Peyer's patch (tissue), 4 donors: ENCODE measurements around the gene EPS8L2. TPM values are rescaled to one million over a fixed set of nuclear protein-coding genes. Genes with fewer than 3 reads are reported as not detected.

Source experiments
- DNase-seq, 3 donors: peaks; one replicate each; pipeline ENCODE4 v3.0.0-alpha.2; 2017 to 2019
- H3K27ac ChIP-seq, 4 donors: fragments of 200-600 bp; sonication (generic); one replicate each; pipeline ENCODE4 v1.5.1; 2016 to 2019
- H3K27me3 ChIP-seq, 2 donors: fragments of 200-600 bp; sonication (generic); one replicate each; pipeline ENCODE4 v1.5.1; 2019
- H3K36me3 ChIP-seq, 3 donors: fragments of 200-600 bp; sonication (generic); one replicate each; pipeline ENCODE4 v1.5.1; 2016 to 2019
- H3K4me1 ChIP-seq, 4 donors: fragments of 200-600 bp; sonication (generic); one replicate each; pipeline ENCODE4 v1.5.1; 2016 to 2019
- H3K4me3 ChIP-seq, 4 donors: fragments of 200-600 bp; sonication (generic); 1 replicate in 3 of 4; 2 replicates in 1 of 4; pipeline ENCODE4 v1.5.1; 2016 to 2019; ENCODE audit warnings: mild to moderate bottlenecking in 1 of 4
- H3K9me3 ChIP-seq, 4 donors: fragments of 200-600 bp; sonication (generic); one replicate each; pipeline ENCODE4 v1.5.1; 2016 to 2019; ENCODE audit warnings: mild to moderate bottlenecking in 1 of 4
- POLR2A ChIP-seq, 2 donors: fragments of 450-650 bp; IDR thresholded peaks; one replicate each; pipeline ENCODE4 v1.5.1; 2017; ENCODE audit warnings: antibody characterized with exemption in 2 of 2, mild to moderate bottlenecking in 2 of 2, moderate library complexity in 2 of 2
- total RNA-seq, 4 donors: library from RNA; depleted of rRNA; stranded (reverse); fragments of >200 nt; gene quantifications; one replicate each; pipeline ENCODE4 v1.1.0, GENCODE V29; 2016
- TF ChIP-seq, protein P1 (sequence below), 6 experiments: fragments of 450-650 bp in 4 of 6; fragments of 200-600 bp in 2 of 6; sonication (generic) in 1 of 6; IDR thresholded peaks; one replicate each; pipeline ENCODE4 v1.5.1; 2017 to 2019; ENCODE audit warnings: antibody characterized with exemption in 6 of 6, mild to moderate bottlenecking in 3 of 6, moderate library complexity in 1 of 6

EPS8L2 gene
- total RNA-seq, 4 donors from 2014 or later, result 258 to 710 (median 672) TPM

DNA sequence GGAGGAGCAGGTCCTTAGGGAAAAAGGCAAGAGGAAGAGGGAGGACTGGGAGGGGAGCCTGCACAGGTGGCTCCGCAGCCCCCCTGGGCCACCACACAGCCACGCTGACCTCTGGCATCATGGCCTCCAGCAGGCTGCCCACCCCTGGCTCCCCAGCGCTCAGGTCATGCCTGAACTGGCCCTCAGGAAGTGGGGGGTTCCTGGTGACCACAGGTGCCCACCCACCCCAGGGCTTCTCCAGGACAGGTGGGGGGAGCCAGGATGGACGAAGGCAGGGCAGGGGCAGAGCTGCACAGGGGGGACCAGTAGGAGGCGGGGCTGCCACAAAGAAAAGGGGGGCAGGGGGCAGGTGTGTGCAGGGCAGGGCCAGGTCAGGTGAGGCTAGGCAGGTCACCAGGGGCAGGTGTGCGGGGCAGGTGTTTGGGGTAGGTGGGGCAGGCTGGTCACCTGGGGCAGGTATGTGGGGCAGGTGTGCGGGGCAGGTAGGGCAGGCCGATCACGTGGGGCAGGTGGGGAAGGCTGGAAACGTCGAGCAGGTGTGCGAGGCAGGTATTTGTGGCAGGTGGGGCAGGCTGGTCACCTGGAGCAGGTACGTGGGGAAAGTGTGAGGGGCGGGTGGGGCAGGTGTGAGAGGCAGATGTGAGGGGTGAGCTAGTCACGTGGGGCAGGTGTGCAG is 12.0 kb upstream of the EPS8L2 start:
- no peaks in the 10 kb centered on the region for H3K9me3 ChIP-seq
- TF ChIP-seq, protein P1, sequence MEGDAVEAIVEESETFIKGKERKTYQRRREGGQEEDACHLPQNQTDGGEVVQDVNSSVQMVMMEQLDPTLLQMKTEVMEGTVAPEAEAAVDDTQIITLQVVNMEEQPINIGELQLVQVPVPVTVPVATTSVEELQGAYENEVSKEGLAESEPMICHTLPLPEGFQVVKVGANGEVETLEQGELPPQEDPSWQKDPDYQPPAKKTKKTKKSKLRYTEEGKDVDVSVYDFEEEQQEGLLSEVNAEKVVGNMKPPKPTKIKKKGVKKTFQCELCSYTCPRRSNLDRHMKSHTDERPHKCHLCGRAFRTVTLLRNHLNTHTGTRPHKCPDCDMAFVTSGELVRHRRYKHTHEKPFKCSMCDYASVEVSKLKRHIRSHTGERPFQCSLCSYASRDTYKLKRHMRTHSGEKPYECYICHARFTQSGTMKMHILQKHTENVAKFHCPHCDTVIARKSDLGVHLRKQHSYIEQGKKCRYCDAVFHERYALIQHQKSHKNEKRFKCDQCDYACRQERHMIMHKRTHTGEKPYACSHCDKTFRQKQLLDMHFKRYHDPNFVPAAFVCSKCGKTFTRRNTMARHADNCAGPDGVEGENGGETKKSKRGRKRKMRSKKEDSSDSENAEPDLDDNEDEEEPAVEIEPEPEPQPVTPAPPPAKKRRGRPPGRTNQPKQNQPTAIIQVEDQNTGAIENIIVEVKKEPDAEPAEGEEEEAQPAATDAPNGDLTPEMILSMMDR (IDR thresholded peaks at IDR 0.05), result no peak
- TF ChIP-seq POLR2A (IDR thresholded peaks at IDR 0.05), result no peak
- H3K36me3 ChIP-seq, result peaks cover 0 to 10% (median 0%) of the 10 kb centered on the region in 3 donors
- peak overlapping the region; percentile 98 to 100 (median 99) for H3K27ac ChIP-seq
- peaks cover 3 to 36% (median 24%) of the 10 kb centered on the region in 4 donors for H3K4me1 ChIP-seq
- H3K27me3 ChIP-seq, result no peaks in the 10 kb centered on the region
- DNase-seq, result peak in 1 of 3 donors; percentile 74
- H3K4me3 ChIP-seq, result peak overlapping the region; percentile 81 to 95 (median 92)

DNA sequence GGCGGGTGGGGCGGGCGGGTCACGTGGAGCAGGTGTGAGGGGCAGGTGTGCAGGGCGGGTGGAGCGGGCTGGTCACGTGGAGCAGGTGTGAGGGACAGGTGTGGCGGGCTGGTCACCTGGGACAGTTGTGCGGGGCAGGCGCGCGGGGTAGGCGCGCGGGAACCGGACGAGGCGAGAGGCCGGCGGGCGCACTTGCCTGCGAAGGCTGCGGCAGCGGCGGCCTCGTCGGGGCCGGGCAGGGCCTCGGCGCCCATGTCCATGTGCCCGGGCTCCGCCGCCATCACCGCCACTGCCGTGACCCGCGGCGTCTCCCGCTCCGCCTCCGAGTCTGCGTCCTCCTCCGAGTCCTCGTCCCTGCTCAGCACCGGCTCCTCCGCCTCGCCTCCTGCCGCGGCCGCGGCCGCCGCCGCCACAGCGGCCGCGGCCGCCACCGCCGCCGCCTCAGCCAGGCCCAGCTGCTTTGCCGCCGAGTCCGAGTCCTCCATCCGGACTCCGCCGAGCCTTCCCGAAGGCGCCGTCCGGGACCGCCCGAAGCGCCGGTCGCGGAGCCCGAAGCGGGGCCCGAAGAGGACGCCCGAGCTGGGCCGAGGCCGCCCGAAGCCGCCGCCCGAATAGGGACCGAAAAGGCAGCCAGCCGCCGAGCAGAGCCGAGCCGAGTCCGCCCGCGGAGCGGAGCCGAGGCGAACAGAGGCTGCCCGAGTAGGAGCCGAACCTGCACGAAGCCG is 11.3 kb upstream of the EPS8L2 start, which contains the start of gene DEAF1:
Gene DEAF1 (minus strand): TSS at position 660 of the 725 bp plus-strand sequence. CDS start 175 bp downstream, at position 485.
- Histone ChIP-seq H3K4me3 (peak within 1 kb of the TSS; percentile 81 to 95 (median 92)), H3K36me3 (peaks cover 0 to 4% (median 0%) of the 10 kb centered on the region in 3 donors), H3K4me1 (peaks cover 3 to 36% (median 24%) of the 10 kb centered on the region in 4 donors), H3K9me3 (no peaks in the 10 kb centered on the region), H3K27me3 (no peaks in the 10 kb centered on the region), H3K27ac (peak within 1 kb of the TSS; percentile 98 to 100 (median 99))
- peak; percentile 19 to 42 for TF ChIP-seq POLR2A (IDR thresholded peaks at IDR 0.05)
- TF ChIP-seq, protein P1 (IDR thresholded peaks at IDR 0.05), result peak in 1 of 6 experiments; percentile 6
- DNase-seq, result peak; percentile 97 to 100 (median 99)

DNA sequence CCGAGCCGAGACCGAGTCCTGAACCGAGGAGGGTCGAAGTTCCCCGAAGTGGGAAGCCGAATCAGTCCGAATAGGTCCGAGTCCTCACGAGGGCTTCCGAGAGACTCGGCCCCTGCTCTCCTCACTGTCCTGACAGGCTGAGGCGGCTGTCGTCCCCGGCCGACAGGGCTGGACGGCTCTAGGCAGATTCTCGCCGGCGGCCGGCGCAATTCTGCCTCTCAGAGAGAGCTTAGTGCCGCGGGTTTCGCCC is 10.8 kb upstream of the EPS8L2 start:
- TF ChIP-seq, protein P1 (IDR thresholded peaks at IDR 0.05), result no peak
- no peak for TF ChIP-seq POLR2A (IDR thresholded peaks at IDR 0.05)
- peak overlapping the region; percentile 98 to 100 (median 99) for H3K27ac ChIP-seq
- DNase-seq, result no peak
- H3K4me3 ChIP-seq, result peak overlapping the region; percentile 81 to 95 (median 92)
- H3K9me3 ChIP-seq, result no peaks in the 10 kb centered on the region
- H3K4me1 ChIP-seq, result peaks cover 3 to 36% (median 24%) of the 10 kb centered on the region in 4 donors
- no peaks in the 10 kb centered on the region for H3K27me3 ChIP-seq
- H3K36me3 ChIP-seq, result peaks cover 0 to 4% (median 0%) of the 10 kb centered on the region in 3 donors

DNA sequence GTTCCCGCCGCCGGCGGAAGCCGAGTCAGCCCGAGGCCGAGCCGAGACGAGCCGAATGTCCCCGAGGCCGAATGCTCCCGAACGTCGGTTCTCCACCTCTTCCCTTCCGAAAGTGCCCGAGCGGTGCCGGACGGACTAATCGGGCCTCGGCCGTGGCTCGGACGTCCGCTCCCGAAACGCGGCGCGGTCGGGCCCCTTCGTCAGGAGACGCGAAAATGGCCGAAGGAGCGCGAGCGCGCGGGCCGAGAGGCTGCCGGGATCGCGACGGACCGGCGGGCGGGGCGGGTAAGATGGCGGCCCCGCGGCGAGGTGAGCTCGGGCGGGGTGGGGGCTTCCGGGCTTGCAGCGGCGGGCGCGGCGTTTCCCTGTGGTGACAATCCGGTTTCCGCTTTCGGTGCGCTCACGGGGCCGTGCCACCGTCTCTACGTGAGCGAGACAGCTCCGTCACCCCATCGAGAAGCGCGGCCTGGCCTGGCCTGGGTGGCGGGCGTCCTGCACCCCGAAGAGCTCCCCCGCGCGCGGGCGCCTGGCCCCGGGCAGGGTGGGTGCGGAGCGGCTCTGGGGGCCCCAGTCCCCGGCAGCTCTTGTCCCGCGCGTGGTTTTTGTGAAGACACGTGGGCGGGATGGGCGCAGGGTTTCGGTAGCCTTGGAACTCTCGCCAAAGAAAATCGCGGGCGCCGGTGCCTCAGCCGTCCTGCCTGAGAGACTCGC is 10.3 kb upstream of the EPS8L2 start, which contains the start of gene TMEM80:
Gene TMEM80 (plus strand): TSS at position 279 of the 711 bp plus-strand sequence. CDS start 12 bp downstream, at position 291.
- no peaks in the 10 kb centered on the region for H3K9me3 ChIP-seq
- DNase-seq, result peak; percentile 99 to 100 (median 100)
- no peaks in the 10 kb centered on the region for H3K27me3 ChIP-seq
- H3K4me3 ChIP-seq, result peak within 1 kb of the TSS; percentile 81 to 95 (median 92)
- peaks cover 3 to 36% (median 24%) of the 10 kb centered on the region in 4 donors for H3K4me1 ChIP-seq
- H3K27ac ChIP-seq, result peak within 1 kb of the TSS; percentile 98 to 100 (median 99)
- peaks cover 0 to 4% (median 0%) of the 10 kb centered on the region in 3 donors for H3K36me3 ChIP-seq
- TF ChIP-seq, protein P1 (IDR thresholded peaks at IDR 0.05), result no peak
- TF ChIP-seq POLR2A (IDR thresholded peaks at IDR 0.05), result peak; percentile 57 to 63

DNA sequence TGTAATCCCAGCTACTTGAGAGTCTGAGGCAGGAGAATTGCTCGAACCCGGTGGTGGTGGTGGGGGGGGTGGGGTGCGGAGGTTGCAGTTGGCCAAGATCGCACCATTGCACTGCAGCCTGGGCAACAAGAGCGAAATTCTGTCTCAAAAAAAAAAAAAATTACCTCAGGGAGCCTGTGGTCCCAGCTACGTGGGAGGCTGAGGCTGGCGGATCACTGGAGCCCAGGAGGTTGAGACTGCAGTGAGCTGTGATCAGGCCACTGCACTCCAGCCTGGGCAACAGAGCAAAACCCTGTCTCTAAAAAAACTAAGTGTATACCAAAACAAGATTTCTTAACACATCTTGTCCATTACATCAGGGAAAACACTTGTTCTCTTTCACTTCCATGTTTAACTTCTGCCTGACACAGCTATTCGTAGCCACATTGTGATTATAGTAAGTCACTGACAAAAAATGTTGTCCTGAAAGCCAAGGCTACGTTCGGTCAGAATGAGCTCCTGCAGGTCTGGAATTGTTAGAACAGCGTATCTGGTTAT is 9.0 kb upstream of the EPS8L2 start:
- no peaks in the 10 kb centered on the region for H3K27me3 ChIP-seq
- H3K27ac ChIP-seq, result peak overlapping the region; percentile 98 to 100 (median 99)
- TF ChIP-seq POLR2A (IDR thresholded peaks at IDR 0.05), result no peak
- TF ChIP-seq, protein P1 (IDR thresholded peaks at IDR 0.05), result no peak
- H3K36me3 ChIP-seq, result peaks cover 0 to 13% (median 0%) of the 10 kb centered on the region in 3 donors
- H3K4me1 ChIP-seq, result peaks cover 3 to 29% (median 24%) of the 10 kb centered on the region in 4 donors
- peak overlapping the region in 2 of 4 donors; percentile 81 to 95 for H3K4me3 ChIP-seq
- H3K9me3 ChIP-seq, result no peaks in the 10 kb centered on the region
- peak in 1 of 3 donors; percentile 44 for DNase-seq
